HepG2 (cell line): ENCODE measurements around the gene PPAT. TPM values are rescaled to one million over a fixed set of nuclear protein-coding genes. Genes with fewer than 3 reads are reported as not detected.

Experiments
- ATAC-seq: fragments of 200-7000 bp; cut with Tn5 transposase; 3 replicates; pipeline ENCODE4 v1.9.1; 2020; ENCODE audit warnings: mild to moderate bottlenecking, moderate library complexity
- BruUV-seq: library from RNA; stranded (reverse); fragments of 400-500 nt; replicated peaks from 2 replicates; lab custom pipeline; 2021; lab: Mats Ljungman, UMichigan
- CTCF ChIA-PET: fragments of 300-600 bp; formaldehyde crosslinking; extraction: SDS; loops from one replicate; lab custom pipeline; 2021; ENCODE audit warnings: low total read pairs, inconsistent platforms, low intra/inter-chr PET ratio; lab: Yijun Ruan, JAX
- POLR2A ChIA-PET: fragments of 350-600 bp; sonication (Branson Sonifier 250); formaldehyde crosslinking; loops from one replicate; lab custom pipeline; 2020; ENCODE audit warnings: antibody characterized with exemption, inconsistent platforms; lab: Yijun Ruan, JAX
- DNase-seq: peaks from one replicate; pipeline ENCODE4 v3.0.0-alpha.2; 2015; ENCODE audit warnings: low spot score
- FAIRE-seq: peaks from 3 replicates; lab custom pipeline; 2011; peaks lifted over from hg19 to GRCh38; lab: Jason Lieb, UNC
- H2AFZ ChIP-seq: one replicate; pipeline ENCODE4 v1.6.1; 2011; ENCODE audit warnings: low read length, inconsistent platforms
- H3K27ac ChIP-seq: fragments of 300-600 bp; 3 replicates; pipeline ENCODE4 v1.8.0; 2011; ENCODE audit warnings: mixed run types, mild to moderate bottlenecking, mixed read lengths, low read length, inconsistent platforms; ENCODE audit not compliant: insufficient read depth; ENCODE audit errors: extremely low read length
- H3K27me3 ChIP-seq, 2 experiments: fragments of 200-600 bp in 1 of 2; 2 replicates in 1 of 2; 3 replicates in 1 of 2; pipeline versions ENCODE4 v1.6.0 to v1.8.0; 2011; ENCODE audit warnings: low read length in 2 of 2, mild to moderate bottlenecking in 2 of 2, moderate library complexity in 2 of 2, inconsistent platforms in 1 of 2; ENCODE audit not compliant: insufficient read depth in 2 of 2, control insufficient read depth in 1 of 2
- H3K36me3 ChIP-seq, 2 experiments: fragments of 200-600 bp in 1 of 2; replicated peaks in 1 of 2; 2 replicates in 1 of 2; 3 replicates in 1 of 2; pipeline versions ENCODE4 v1.5.1 to v1.8.0; 2011; ENCODE audit warnings: low read length in 2 of 2, inconsistent platforms in 1 of 2; ENCODE audit not compliant: insufficient read depth in 2 of 2, control insufficient read depth in 1 of 2
- H3K4me1 ChIP-seq: 2 replicates; pipeline ENCODE4 v1.5.1; 2012; ENCODE audit warnings: low read length, inconsistent platforms; ENCODE audit not compliant: insufficient read depth
- H3K4me2 ChIP-seq: 2 replicates; pipeline ENCODE4 v1.6.0; 2011; ENCODE audit warnings: low read depth, low read length, inconsistent platforms
- H3K4me3 ChIP-seq, 3 experiments: fragments of 200-600 bp in 1 of 3; sonication (generic), shearing (Covaris generic) in 1 of 3; replicated peaks in 1 of 3; 2 replicates each; pipeline ENCODE4 v1.5.1; 2011 to 2016; ENCODE audit warnings: low read length in 3 of 3, inconsistent platforms in 2 of 3, low read depth in 2 of 3, mild to moderate bottlenecking in 2 of 3, control low read depth in 1 of 3, mixed read lengths in 1 of 3; ENCODE audit not compliant: insufficient read depth in 1 of 3
- H3K79me2 ChIP-seq: one replicate; pipeline ENCODE4 v1.6.1; 2011; ENCODE audit warnings: low read length, inconsistent platforms; ENCODE audit not compliant: insufficient read depth
- H3K9ac ChIP-seq: 2 replicates; pipeline ENCODE4 v1.6.0; 2011; ENCODE audit warnings: mild to moderate bottlenecking, low read depth, low read length, inconsistent platforms; ENCODE audit not compliant: insufficient read depth
- H3K9me3 ChIP-seq: 2 replicates; pipeline ENCODE4 v1.5.1; 2012; ENCODE audit warnings: mild to moderate bottlenecking, low read length
- H4K20me1 ChIP-seq: 2 replicates; pipeline ENCODE4 v1.6.0; 2011; ENCODE audit warnings: inconsistent platforms, mild to moderate bottlenecking, low read length, moderate library complexity; ENCODE audit not compliant: insufficient read depth
- HNF1A ChIP-seq, 2 experiments: sonication (generic) in 1 of 2; formaldehyde crosslinking in 1 of 2; IDR thresholded peaks; 2 replicates each; pipeline versions ENCODE4 v1.4.0 to v1.6.1; 2016 to 2020; ENCODE audit warnings: borderline replicate concordance in 1 of 2, low read depth in 1 of 2, mild to moderate bottlenecking in 1 of 2, missing genetic modification reagents in 1 of 2
- HNRNPL ChIP-seq: fragments of 200-400 bp; formaldehyde crosslinking; IDR thresholded peaks from 2 replicates; pipeline ENCODE4 v1.6.1; 2017; ENCODE audit warnings: mild to moderate bottlenecking, low read depth, low read length
- IRF2 ChIP-seq: IDR thresholded peaks from 2 replicates; pipeline ENCODE4 v1.6.1; 2018; ENCODE audit warnings: missing genetic modification reagents, missing compliant biosample characterization
- SMC3 ChIP-seq: IDR thresholded peaks from 2 replicates; pipeline ENCODE4 v1.6.1; 2011; ENCODE audit warnings: low read length, improper control_type of control experiment
- THRA ChIP-seq: sonication (generic); formaldehyde crosslinking; IDR thresholded peaks from 2 replicates; pipeline ENCODE4 v1.4.0; 2020; ENCODE audit warnings: missing genetic modification reagents, borderline replicate concordance
- ZNF121 ChIP-seq: sonication (generic); formaldehyde crosslinking; IDR thresholded peaks from 2 replicates; pipeline ENCODE4 v1.5.0; 2020; ENCODE audit warnings: mild to moderate bottlenecking, missing genetic modification reagents
- ZNF879 ChIP-seq: sonication (generic); formaldehyde crosslinking; IDR thresholded peaks from 2 replicates; pipeline ENCODE4 v1.8.1; 2023; ENCODE audit warnings: missing genetic modification reagents
- WGBS: methylation state at CpG from one replicate; pipeline ENCODE4 v1.1.6; 2017; ENCODE audit warnings: low lambda C conversion rate; 5-methylcytosine and 5-hydroxymethylcytosine counted together
- in situ Hi-C: cut with HindIII; loops from 2 replicates; pipeline ENCODE4 v1.10.0; 2017; ENCODE audit warnings: low pct_unique_long_range_greater_than_20kb; ENCODE audit not compliant: extremely low pct_ligation_motif_present
- intact Hi-C: fragments of 100-400 bp; cut with micrococcal nuclease; formaldehyde crosslinking; loops from one replicate; pipeline ENCODE4 v1.10.0; 2022; ENCODE audit not compliant: unreplicated experiment
- polyA plus RNA-seq, 8 experiments: library from polyadenylated mRNA; depleted of rRNA in 3 of 8; stranded (reverse) in 7 of 8; unstranded in 1 of 8; fragments of >200 nt; fragmentation: Illumina TruSeq in 4 of 8; extraction: Trizol in 4 of 8; gene quantifications; 2 replicates each; pipeline versions ENCODE4 v1.2.1 to v1.2.3, GENCODE V29; 2011 to 2016; ENCODE audit warnings: low read depth in 4 of 8, missing spikeins in 1 of 8, mixed read lengths in 1 of 8; ENCODE audit not compliant: insufficient read depth in 1 of 8
- total RNA-seq, 5 experiments: library from RNA; depleted of rRNA; stranded (reverse); fragments of >200 nt; fragmentation: Illumina TruSeq; extraction: Trizol; gene quantifications; 2 replicates each; pipeline ENCODE4 v1.2.3, GENCODE V29; 2016; ENCODE audit warnings: low read depth in 1 of 5

PPAT gene
- total and polyA plus RNA-seq, 2 of the 13 experiments (the other 11 are each of a cell fraction or from before 2014, with no cell fraction given): 16.9 to 62.6 TPM

DNA sequence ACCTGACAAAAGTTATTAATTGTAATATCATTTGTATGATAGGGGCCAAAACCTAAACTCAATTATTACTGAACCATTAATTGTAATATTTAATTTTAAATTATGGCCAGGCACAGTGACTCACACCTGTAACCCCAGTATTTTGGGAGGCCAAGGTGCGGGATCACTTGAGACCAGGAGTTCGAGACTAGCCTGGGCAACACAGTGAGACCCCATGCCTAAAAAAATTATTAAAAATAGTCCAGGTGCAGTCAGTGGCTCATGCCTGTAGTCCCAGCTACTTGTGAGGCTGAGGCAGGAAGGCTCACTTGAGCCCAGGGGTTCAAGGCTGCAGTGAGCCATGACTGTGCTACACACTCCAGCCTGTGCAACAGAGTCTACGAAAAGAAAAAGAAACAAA lies 18.0 kb downstream of the PPAT start:
- no peak overlapping the region for H3K4me3 ChIP-seq
- no peak for FAIRE-seq
- H3K36me3 ChIP-seq: peaks cover 0 to 10% of the 10 kb centered on the region in 2 experiments; a peak in 4 of 5 replicates
- DNase-seq: no peak
- H3K9ac ChIP-seq: no peak overlapping the region
- no peaks in the 10 kb centered on the region for H3K9me3 ChIP-seq
- POLR2A ChIA-PET: interaction anchor here (0.7 kb wide), 1 partner anchor 31 kb away, joined by 4 read pairs; the partner anchor contains the start of gene AASDH
- H3K79me2 ChIP-seq: peaks cover 96% of the 10 kb centered on the region
- peaks cover 5% of the 10 kb centered on the region; the same call in 1 of the 2 replicates for H3K4me1 ChIP-seq
- no peak overlapping the region for H3K27ac ChIP-seq
- CTCF ChIA-PET: no interaction called here
- in situ Hi-C loops (no loop called here), intact Hi-C loops (no loop called here)
- 94% methylated on average over 3 of the region's 3 CpGs for WGBS
- no peaks in the 10 kb centered on the region; the same call in 1 of the 2 replicates for H4K20me1 ChIP-seq
- no peak for ATAC-seq
- TF ChIP-seq HNRNPL: no peak
- TF ChIP-seq ZNF121 (CRISPR knock-in tag): peak; percentile 67
- no TSS peak for BruUV-seq
- no peak overlapping the region for H2AFZ ChIP-seq
- no peak overlapping the region for H3K4me2 ChIP-seq
- H3K27me3 ChIP-seq: no peaks in the 10 kb centered on the region

DNA sequence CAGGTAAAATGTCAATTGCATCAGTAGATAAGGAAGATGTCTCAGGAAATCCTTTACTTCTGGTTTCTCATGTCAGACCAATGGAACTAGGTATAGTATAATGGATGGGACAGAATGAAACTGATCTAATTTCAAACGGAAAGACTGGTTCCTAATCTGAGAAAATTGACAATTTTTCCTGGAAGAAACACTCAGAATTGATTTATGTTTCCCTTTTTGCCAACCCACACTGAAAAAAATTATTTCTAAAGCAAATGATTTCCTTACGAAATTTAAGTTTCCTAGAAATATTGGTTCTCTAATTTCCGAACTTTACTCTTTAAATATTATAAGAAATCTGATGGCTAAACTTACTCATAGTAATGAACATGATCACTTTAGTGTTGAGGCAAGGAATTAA lies 19.1 kb downstream of the PPAT start:
- WGBS: 90% methylated on average over 3 of the region's 3 CpGs
- Histone ChIP-seq H3K27me3 (no peaks in the 10 kb centered on the region), H3K9me3 (no peaks in the 10 kb centered on the region), H3K79me2 (peaks cover 96% of the 10 kb centered on the region), H3K27ac (no peak overlapping the region), H4K20me1 (no peaks in the 10 kb centered on the region; the same call in 1 of the 2 replicates), H3K36me3 (peaks cover 0 to 10% of the 10 kb centered on the region in 2 experiments; a peak in 4 of 5 replicates), H2AFZ (no peak overlapping the region), H3K9ac (no peak overlapping the region), H3K4me1 (peaks cover 15% of the 10 kb centered on the region; the same call in 1 of the 2 replicates), H3K4me2 (no peak overlapping the region), H3K4me3 (no peak overlapping the region)
- ATAC-seq (no peak), DNase-seq (no peak), FAIRE-seq (no peak)
- in situ Hi-C loops: no loop called here
- intact Hi-C loops: no loop called here
- ChIA-PET POLR2A (no interaction called here), CTCF (no interaction called here)
- BruUV-seq: no TSS peak
- no peak for TF ChIP-seq HNF1A (IDR thresholded peaks at IDR 0.05; ENCODE audit: low read depth)
- TF ChIP-seq HNF1A (CRISPR knock-in tag; IDR thresholded peaks at IDR 0.05; ENCODE audit: borderline replicate concordance): no peak
- no peak for TF ChIP-seq THRA (CRISPR knock-in tag)
- no peak for TF ChIP-seq IRF2 (CRISPR knock-in tag)
- no peak for TF ChIP-seq ZNF879 (CRISPR knock-in tag)
- no peak for TF ChIP-seq SMC3
